ENCODE data around the gene GPR55.

- TF ChIP-seq CTCF (conservative IDR thresholded peaks at IDR 0.05) = no peak
- no peak for TF ChIP-seq ZFX (IDR thresholded peaks at IDR 0.05)
These were observed 58.1 kb downstream of the GPR55 start for GRCh38 chr2:230866756-230867523.

Measured in C4-2B (cell line).